ENCODE results near the gene TEX22.

TEX22 gene

GRCh38 chr14:105422695-105423487, 24.6 kb downstream of the TEX22 start:
- no peak for DNase-seq

GRCh38 chr14:105423488-105424195, 25.3 kb downstream of the TEX22 start:
- DNase-seq, result no peak

GRCh38 chr14:105424861-105425260, 26.5 kb downstream of the TEX22 start:
- DNase-seq, result no peak

GRCh38 chr14:105425823-105426247, 27.5 kb downstream of the TEX22 start:
- DNase-seq, result no peak

GRCh38 chr14:105426416-105427130, 28.2 kb downstream of the TEX22 start:
- DNase-seq, result no peak

GRCh38 chr14:105427412-105427811, 29.1 kb downstream of the TEX22 start:
- no peak for DNase-seq

- DNase-seq, result no peak
Measured at GRCh38 chr14:105427936-105428485, 29.7 kb downstream of the TEX22 start.

GRCh38 chr14:105430042-105430441, 31.7 kb downstream of the TEX22 start:
- DNase-seq, result no peak

- no peak for DNase-seq
Measured at GRCh38 chr14:105430565-105430964, 32.2 kb downstream of the TEX22 start.

- DNase-seq, result no peak
Measured at GRCh38 chr14:105431256-105431655, 32.9 kb downstream of the TEX22 start.

- no peak for DNase-seq
Measured at GRCh38 chr14:105432657-105433056, 34.3 kb downstream of the TEX22 start.

GRCh38 chr14:105433161-105433605, 34.8 kb downstream of the TEX22 start:
- DNase-seq, result no peak

- DNase-seq, result no peak
Measured at GRCh38 chr14:105436402-105436801, 38.1 kb downstream of the TEX22 start.

- DNase-seq, result no peak
Measured at GRCh38 chr14:105436891-105437722, 38.8 kb downstream of the TEX22 start.

GRCh38 chr14:105437723-105438500, 39.6 kb downstream of the TEX22 start:
- no peak for DNase-seq

- DNase-seq, result no peak
Measured at GRCh38 chr14:105439179-105439578, 40.8 kb downstream of the TEX22 start.

- no peak for DNase-seq
Measured at GRCh38 chr14:105439710-105440553, 41.6 kb downstream of the TEX22 start.

- no peak for DNase-seq
Measured at GRCh38 chr14:105440554-105440900, 42.2 kb downstream of the TEX22 start.

GRCh38 chr14:105440992-105441391, 42.7 kb downstream of the TEX22 start:
- DNase-seq, result no peak

- DNase-seq, result no peak
Measured at GRCh38 chr14:105442125-105442524, 43.8 kb downstream of the TEX22 start.

- no peak for DNase-seq
Measured at GRCh38 chr14:105442834-105443233, 44.5 kb downstream of the TEX22 start.

Measured in CD4-positive, alpha-beta T cell treated with Interleukin-4 for 1 hour (primary cell).